ENCODE measurements around the gene ZNF277.
A peak's percentile ranks its signal among the peaks of the same experiment; 100 is the strongest.

Gene ZNF277

GRCh38 chr7:112272921-112273561, 66.5 kb downstream of the ZNF277 start:
- H3K4me3 ChIP-seq (ENCODE audit: low read length): no peak overlapping the region
- DNase-seq (ENCODE audit: low read depth, low spot score): peak; percentile 31

GRCh38 chr7:112279042-112279441, 72.5 kb downstream of the ZNF277 start:
- H3K4me3 ChIP-seq (ENCODE audit: low read length): no peak overlapping the region
- no peak for DNase-seq (ENCODE audit: low read depth, low spot score)

GRCh38 chr7:112280267-112280666, 73.8 kb downstream of the ZNF277 start:
- no peak for DNase-seq (ENCODE audit: low read depth, low spot score)
- no peak overlapping the region for H3K4me3 ChIP-seq (ENCODE audit: low read length)

GRCh38 chr7:112282476-112283188, 76.1 kb downstream of the ZNF277 start:
- H3K4me3 ChIP-seq (ENCODE audit: low read length): no peak overlapping the region
- no peak for DNase-seq (ENCODE audit: low read depth, low spot score)

- H3K4me3 ChIP-seq (ENCODE audit: low read length): no peak overlapping the region
- no peak for DNase-seq (ENCODE audit: low read depth, low spot score)
These were observed 77.0 kb downstream of the ZNF277 start for GRCh38 chr7:112283382-112283910.

- H3K4me3 ChIP-seq (ENCODE audit: low read length): no peak overlapping the region
- DNase-seq (ENCODE audit: low read depth, low spot score): peak; percentile 18
These were observed 80.0 kb downstream of the ZNF277 start for GRCh38 chr7:112286250-112287086.

GRCh38 chr7:112288301-112288700, 81.8 kb downstream of the ZNF277 start:
- DNase-seq (ENCODE audit: low read depth, low spot score): no peak
- no peak overlapping the region for H3K4me3 ChIP-seq (ENCODE audit: low read length)

- DNase-seq (ENCODE audit: low read depth, low spot score): no peak
These were observed 83.6 kb downstream of the ZNF277 start for GRCh38 chr7:112290065-112290464.

GRCh38 chr7:112292162-112292561, 85.7 kb downstream of the ZNF277 start:
- H3K4me3 ChIP-seq (ENCODE audit: low read length): no peak overlapping the region
- DNase-seq (ENCODE audit: low read depth, low spot score): no peak

More at GRCh38 chr7:112290065-112290464, 83.6 kb downstream of the ZNF277 start:
- no peak overlapping the region for H3K4me3 ChIP-seq (ENCODE audit: low read length)

GRCh38 chr7:112293416-112293815, 86.9 kb downstream of the ZNF277 start:
- no peak for DNase-seq (ENCODE audit: low read depth, low spot score)
- no peak overlapping the region for H3K4me3 ChIP-seq (ENCODE audit: low read length)

- DNase-seq (ENCODE audit: low read depth, low spot score): no peak
These were observed 89.9 kb downstream of the ZNF277 start for GRCh38 chr7:112296432-112296831.

GRCh38 chr7:112297681-112298080, 91.2 kb downstream of the ZNF277 start:
- no peak overlapping the region for H3K4me3 ChIP-seq (ENCODE audit: low read length)
- no peak for DNase-seq (ENCODE audit: low read depth, low spot score)

More at GRCh38 chr7:112296432-112296831, 89.9 kb downstream of the ZNF277 start:
- H3K4me3 ChIP-seq (ENCODE audit: low read length): no peak overlapping the region

- H3K4me3 ChIP-seq (ENCODE audit: low read length): no peak overlapping the region
- DNase-seq (ENCODE audit: low read depth, low spot score): no peak
These were observed 92.1 kb downstream of the ZNF277 start for GRCh38 chr7:112298543-112299100.

- H3K4me3 ChIP-seq (ENCODE audit: low read length): no peak overlapping the region
- no peak for DNase-seq (ENCODE audit: low read depth, low spot score)
These were observed 93.6 kb downstream of the ZNF277 start for GRCh38 chr7:112300072-112300471.

GRCh38 chr7:112300831-112301407, 94.4 kb downstream of the ZNF277 start:
- DNase-seq (ENCODE audit: low read depth, low spot score): no peak
- no peak overlapping the region for H3K4me3 ChIP-seq (ENCODE audit: low read length)

- DNase-seq (ENCODE audit: low read depth, low spot score): no peak
- H3K4me3 ChIP-seq (ENCODE audit: low read length): no peak overlapping the region
These were observed 96.1 kb downstream of the ZNF277 start for GRCh38 chr7:112302566-112302965.

- DNase-seq (ENCODE audit: low read depth, low spot score): no peak
These were observed 100.4 kb downstream of the ZNF277 start for GRCh38 chr7:112306903-112307302.

GRCh38 chr7:112307506-112307905, 101.0 kb downstream of the ZNF277 start:
- no peak overlapping the region for H3K4me3 ChIP-seq (ENCODE audit: low read length)
- no peak for DNase-seq (ENCODE audit: low read depth, low spot score)

More at GRCh38 chr7:112306903-112307302, 100.4 kb downstream of the ZNF277 start:
- no peak overlapping the region for H3K4me3 ChIP-seq (ENCODE audit: low read length)

- H3K4me3 ChIP-seq (ENCODE audit: low read length): no peak overlapping the region
- no peak for DNase-seq (ENCODE audit: low read depth, low spot score)
These were observed 102.5 kb downstream of the ZNF277 start for GRCh38 chr7:112308974-112309373.
